ENCODE measurements around the gene TFDP1.

The TFDP1 gene

GRCh38 chr13:113669231-113669754 lies 84.7 kb downstream of the TFDP1 start:
- no peak for DNase-seq
- in situ Hi-C loops (cut with MboI; ENCODE audit: low pct_unique_long_range_greater_than_20kb, low sequenced_read_pairs) = no loop called here

GRCh38 chr13:113669755-113670341 lies 85.3 kb downstream of the TFDP1 start:
- DNase-seq = no peak
- in situ Hi-C loops (cut with MboI; ENCODE audit: low pct_unique_long_range_greater_than_20kb, low sequenced_read_pairs) = no loop called here

GRCh38 chr13:113670541-113670940 lies 86.0 kb downstream of the TFDP1 start:
- DNase-seq = no peak
- in situ Hi-C loops (cut with MboI; ENCODE audit: low pct_unique_long_range_greater_than_20kb, low sequenced_read_pairs) = no loop called here

GRCh38 chr13:113671066-113672001 lies 86.8 kb downstream of the TFDP1 start:
- DNase-seq = no peak
- in situ Hi-C loops (cut with MboI; ENCODE audit: low pct_unique_long_range_greater_than_20kb, low sequenced_read_pairs) = no loop called here

GRCh38 chr13:113672002-113672651 lies 87.6 kb downstream of the TFDP1 start:
- DNase-seq = no peak
- in situ Hi-C loops (cut with MboI; ENCODE audit: low pct_unique_long_range_greater_than_20kb, low sequenced_read_pairs) = no loop called here

Data from KBM-7 (cell line).